ENCODE measurements around the gene GULP1. TPM values are rescaled to one million over a fixed set of nuclear protein-coding genes. Genes with fewer than 3 reads are reported as not detected.
A peak's percentile ranks its signal among the peaks of the same experiment; 100 is the strongest.

GULP1 gene
- total and polyA plus RNA-seq, 2 donors (not counting 1 experiment from before 2014, with no cell fraction given), result 43.5 to 82.4 TPM

DNA sequence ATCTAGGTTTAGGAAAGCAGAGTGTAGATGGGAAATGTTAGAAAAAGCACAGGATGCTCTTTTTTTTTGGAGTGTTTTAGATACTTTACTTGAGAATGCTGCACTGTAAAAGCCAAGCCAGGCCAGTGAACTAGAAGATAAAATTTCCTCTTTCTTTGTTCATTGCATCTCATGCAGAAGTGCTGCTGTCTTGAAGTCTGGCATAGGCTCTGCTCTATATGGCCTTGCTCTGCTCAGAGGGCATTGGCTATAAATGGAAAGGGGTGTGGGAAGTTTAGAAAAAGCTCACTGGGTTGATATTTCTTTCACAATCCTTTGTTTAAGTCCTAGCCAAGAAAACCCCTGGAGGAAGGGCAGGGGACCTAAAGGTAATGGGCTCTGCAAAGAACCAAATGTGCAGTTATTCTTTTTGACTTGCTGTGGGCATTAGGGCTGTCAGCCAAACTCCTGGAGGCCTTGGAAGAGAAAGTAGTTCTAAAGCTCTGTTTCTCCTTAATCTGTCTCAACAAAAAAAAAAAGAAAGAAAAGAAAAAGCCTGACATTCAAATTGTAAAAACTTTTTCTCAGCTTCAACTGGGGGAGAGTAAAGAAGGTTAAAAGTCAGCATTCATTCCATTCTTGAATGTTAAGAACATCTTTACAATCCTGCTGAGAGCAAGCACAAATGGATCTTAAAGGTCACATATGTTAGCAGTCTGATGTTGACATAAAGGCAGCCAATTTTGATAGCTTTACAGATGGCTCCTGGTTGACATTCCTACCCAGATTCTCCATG, 338.3 kb downstream of the GULP1 start:
- Histone ChIP-seq H3K27ac (ENCODE audit: insufficient read depth, low read length) (no peak overlapping the region), H3K4me2 (ENCODE audit: extremely low read depth, insufficient read depth, low read length) (no peak overlapping the region), H3K27me3 (ENCODE audit: control insufficient read depth, insufficient read depth, low read length) (no peaks in the 10 kb centered on the region), H3K9ac (ENCODE audit: insufficient read depth, low read length) (no peak overlapping the region), H2AFZ (ENCODE audit: low read length) (no peak overlapping the region), H3K9me3 (ENCODE audit: control insufficient read depth, insufficient read depth, low read depth, low read length) (no peaks in the 10 kb centered on the region), H3K4me3 (replicated peaks in 1 of 4; ENCODE audit: control extremely low read depth in 1 of 4, insufficient read depth in 1 of 4, low read depth in 3 of 4, low read length in 4 of 4) (no peak overlapping the region), H3K36me3 (ENCODE audit: control insufficient read depth, insufficient read depth, low read length) (no peaks in the 10 kb centered on the region), H3K79me2 (ENCODE audit: control insufficient read depth, insufficient read depth, low read length) (no peaks in the 10 kb centered on the region), H4K20me1 (ENCODE audit: control insufficient read depth, extremely low read depth, insufficient read depth, low read length) (no peaks in the 10 kb centered on the region), H3K4me1 (ENCODE audit: control insufficient read depth, extremely low read depth, insufficient read depth, low read length) (peaks cover 7% of the 10 kb centered on the region)
- peak; percentile 59 to 83 for DNase-seq (ENCODE audit: low read depth in 2 of 2)
- TF ChIP-seq EZH2 (IDR thresholded peaks at IDR 0.05; ENCODE audit: low read length, missing control alignments), result no peak
- TF ChIP-seq, protein P1, sequence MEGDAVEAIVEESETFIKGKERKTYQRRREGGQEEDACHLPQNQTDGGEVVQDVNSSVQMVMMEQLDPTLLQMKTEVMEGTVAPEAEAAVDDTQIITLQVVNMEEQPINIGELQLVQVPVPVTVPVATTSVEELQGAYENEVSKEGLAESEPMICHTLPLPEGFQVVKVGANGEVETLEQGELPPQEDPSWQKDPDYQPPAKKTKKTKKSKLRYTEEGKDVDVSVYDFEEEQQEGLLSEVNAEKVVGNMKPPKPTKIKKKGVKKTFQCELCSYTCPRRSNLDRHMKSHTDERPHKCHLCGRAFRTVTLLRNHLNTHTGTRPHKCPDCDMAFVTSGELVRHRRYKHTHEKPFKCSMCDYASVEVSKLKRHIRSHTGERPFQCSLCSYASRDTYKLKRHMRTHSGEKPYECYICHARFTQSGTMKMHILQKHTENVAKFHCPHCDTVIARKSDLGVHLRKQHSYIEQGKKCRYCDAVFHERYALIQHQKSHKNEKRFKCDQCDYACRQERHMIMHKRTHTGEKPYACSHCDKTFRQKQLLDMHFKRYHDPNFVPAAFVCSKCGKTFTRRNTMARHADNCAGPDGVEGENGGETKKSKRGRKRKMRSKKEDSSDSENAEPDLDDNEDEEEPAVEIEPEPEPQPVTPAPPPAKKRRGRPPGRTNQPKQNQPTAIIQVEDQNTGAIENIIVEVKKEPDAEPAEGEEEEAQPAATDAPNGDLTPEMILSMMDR (conservative IDR thresholded peaks at IDR 0.05 in 1 of 2, IDR thresholded peaks at IDR 0.05 in 1 of 2; ENCODE audit: low read depth in 1 of 2, low read length in 2 of 2), result no peak

DNA sequence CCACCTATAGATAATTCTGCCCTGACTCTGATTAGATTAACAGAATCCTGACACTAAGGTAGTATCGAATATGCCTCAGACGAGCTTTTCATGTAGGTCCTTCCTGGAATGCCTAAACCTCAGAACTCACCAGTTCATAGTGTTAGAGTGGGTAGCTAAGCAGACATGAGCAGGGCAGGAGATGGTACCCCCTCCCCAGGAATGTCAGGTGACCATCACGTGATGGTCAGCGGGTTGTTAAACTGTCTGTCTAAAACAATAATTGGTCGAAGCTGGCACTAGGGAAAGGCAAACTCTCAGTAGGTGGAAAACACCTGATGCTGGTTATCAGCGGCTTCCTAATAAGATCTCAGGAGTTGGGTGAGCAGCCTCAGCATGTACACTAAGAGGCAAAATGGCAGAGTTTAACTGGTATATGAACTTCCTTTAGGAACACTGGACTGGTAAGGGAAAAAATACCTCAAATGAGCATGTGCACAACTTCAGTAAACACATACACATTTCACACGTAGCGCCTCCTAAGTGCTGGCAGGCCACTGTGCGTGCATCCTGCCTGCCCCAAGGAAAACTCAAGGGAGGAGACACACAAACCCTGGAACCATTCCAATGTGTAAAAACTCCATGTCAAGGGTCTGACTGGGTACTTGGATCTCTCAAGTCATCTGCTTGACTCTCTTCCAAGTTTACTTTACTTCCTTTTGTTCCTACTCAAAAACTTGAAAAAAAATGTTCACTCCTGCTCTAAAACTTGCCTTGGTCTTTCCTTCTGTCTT, 339.5 kb downstream of the GULP1 start:
- H3K4me2 ChIP-seq (ENCODE audit: extremely low read depth, insufficient read depth, low read length), result no peak overlapping the region
- peaks cover 7% of the 10 kb centered on the region for H3K4me1 ChIP-seq (ENCODE audit: control insufficient read depth, extremely low read depth, insufficient read depth, low read length)
- H3K27ac ChIP-seq (ENCODE audit: insufficient read depth, low read length), result no peak overlapping the region
- no peak for TF ChIP-seq EZH2 (IDR thresholded peaks at IDR 0.05; ENCODE audit: low read length, missing control alignments)
- TF ChIP-seq, protein P1 (conservative IDR thresholded peaks at IDR 0.05 in 1 of 2, IDR thresholded peaks at IDR 0.05 in 1 of 2; ENCODE audit: low read depth in 1 of 2, low read length in 2 of 2), result no peak
- no peaks in the 10 kb centered on the region for H4K20me1 ChIP-seq (ENCODE audit: control insufficient read depth, extremely low read depth, insufficient read depth, low read length)
- no peak overlapping the region for H3K4me3 ChIP-seq (replicated peaks in 1 of 4; ENCODE audit: control extremely low read depth in 1 of 4, insufficient read depth in 1 of 4, low read depth in 3 of 4, low read length in 4 of 4)
- DNase-seq (ENCODE audit: low read depth in 2 of 2), result peak in 1 of 2 donors; percentile 32
- no peaks in the 10 kb centered on the region for H3K79me2 ChIP-seq (ENCODE audit: control insufficient read depth, insufficient read depth, low read length)
- H3K27me3 ChIP-seq (ENCODE audit: control insufficient read depth, insufficient read depth, low read length), result no peaks in the 10 kb centered on the region
- H2AFZ ChIP-seq (ENCODE audit: low read length), result no peak overlapping the region
- H3K9me3 ChIP-seq (ENCODE audit: control insufficient read depth, insufficient read depth, low read depth, low read length), result no peaks in the 10 kb centered on the region
- H3K9ac ChIP-seq (ENCODE audit: insufficient read depth, low read length), result no peak overlapping the region
- H3K36me3 ChIP-seq (ENCODE audit: control insufficient read depth, insufficient read depth, low read length), result no peaks in the 10 kb centered on the region

DNA sequence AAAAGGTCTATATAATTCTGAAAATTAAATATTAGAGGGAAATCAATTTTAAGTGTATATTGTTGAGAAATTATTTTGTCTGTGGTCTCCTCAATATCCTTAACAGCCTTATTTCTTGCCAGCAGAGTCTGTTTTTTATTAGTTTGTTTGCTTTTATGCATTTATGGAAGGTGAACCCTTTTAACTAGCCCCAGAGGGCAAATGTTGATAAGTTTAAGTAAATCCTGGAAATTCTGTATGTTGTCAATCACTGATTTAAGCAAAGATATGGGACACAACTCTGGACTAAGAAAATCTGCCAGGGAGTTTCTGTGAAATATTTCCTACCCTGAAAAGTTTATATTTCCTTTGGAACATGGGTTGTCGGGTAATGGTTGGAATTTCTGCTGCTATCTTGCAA, 343.0 kb downstream of the GULP1 start:
- H3K9me3 ChIP-seq (ENCODE audit: control insufficient read depth, insufficient read depth, low read depth, low read length), result no peaks in the 10 kb centered on the region
- H2AFZ ChIP-seq (ENCODE audit: low read length), result no peak overlapping the region
- H3K27ac ChIP-seq (ENCODE audit: insufficient read depth, low read length), result no peak overlapping the region
- H3K4me3 ChIP-seq (replicated peaks in 1 of 4; ENCODE audit: control extremely low read depth in 1 of 4, insufficient read depth in 1 of 4, low read depth in 3 of 4, low read length in 4 of 4), result no peak overlapping the region
- H3K79me2 ChIP-seq (ENCODE audit: control insufficient read depth, insufficient read depth, low read length), result no peaks in the 10 kb centered on the region
- H3K27me3 ChIP-seq (ENCODE audit: control insufficient read depth, insufficient read depth, low read length), result no peaks in the 10 kb centered on the region
- H3K4me1 ChIP-seq (ENCODE audit: control insufficient read depth, extremely low read depth, insufficient read depth, low read length), result peaks cover 3% of the 10 kb centered on the region
- no peak overlapping the region for H3K4me2 ChIP-seq (ENCODE audit: extremely low read depth, insufficient read depth, low read length)
- H3K9ac ChIP-seq (ENCODE audit: insufficient read depth, low read length), result no peak overlapping the region
- no peaks in the 10 kb centered on the region for H4K20me1 ChIP-seq (ENCODE audit: control insufficient read depth, extremely low read depth, insufficient read depth, low read length)
- no peaks in the 10 kb centered on the region for H3K36me3 ChIP-seq (ENCODE audit: control insufficient read depth, insufficient read depth, low read length)
- DNase-seq (ENCODE audit: low read depth in 2 of 2), result no peak
- TF ChIP-seq, protein P1 (conservative IDR thresholded peaks at IDR 0.05 in 1 of 2, IDR thresholded peaks at IDR 0.05 in 1 of 2; ENCODE audit: low read depth in 1 of 2, low read length in 2 of 2), result no peak
- TF ChIP-seq EZH2 (IDR thresholded peaks at IDR 0.05; ENCODE audit: low read length, missing control alignments), result no peak
